ENCODE data around the gene ABCG5.

- TF ChIP-seq CTCF (IDR thresholded peaks at IDR 0.05), result no peak
- no peak for TF ChIP-seq ZNF671 (CRISPR knock-in tag; IDR thresholded peaks at IDR 0.05)
- TF ChIP-seq CREB1 (CRISPR knock-in tag; IDR thresholded peaks at IDR 0.05), result no peak
- TF ChIP-seq MAX (CRISPR knock-in tag; IDR thresholded peaks at IDR 0.05), result peak; percentile 82
- no peak for TF ChIP-seq ATF3 (CRISPR knock-in tag; conservative IDR thresholded peaks at IDR 0.05)
Observed at GRCh38 chr2:43773876-43774613, 64.6 kb downstream of the ABCG5 start, which contains the start of gene DYNC2LI1.
